GM12873 (cell line): ENCODE measurements around the gene KLF7.

Source experiments
- CTCF ChIP-seq: IDR thresholded peaks from 2 replicates; pipeline ENCODE4 v1.5.1; 2012; ENCODE audit warnings: low read depth, mild to moderate bottlenecking, moderate library complexity, low read length, control low read depth; ENCODE audit not compliant: insufficient read depth; ENCODE audit errors: missing control alignments

The KLF7 gene

GRCh38 chr2:207183506-207183905 lies 17.8 kb upstream of the KLF7 start:
- TF ChIP-seq CTCF = no peak

GRCh38 chr2:207182911-207183310 lies 17.2 kb upstream of the KLF7 start:
- TF ChIP-seq CTCF = no peak

GRCh38 chr2:207181526-207182274 lies 16.0 kb upstream of the KLF7 start:
- no peak for TF ChIP-seq CTCF

- TF ChIP-seq CTCF = no peak
These were observed 15.0 kb upstream of the KLF7 start for GRCh38 chr2:207180741-207181140.

- no peak for TF ChIP-seq CTCF
These were observed 10.5 kb upstream of the KLF7 start for GRCh38 chr2:207176247-207176646.

- TF ChIP-seq CTCF = no peak
These were observed 7.9 kb upstream of the KLF7 start for GRCh38 chr2:207173641-207174040.

GRCh38 chr2:207167099-207167923 lies 1.6 kb upstream of the KLF7 start:
- TF ChIP-seq CTCF = no peak
